HFF-Myc (cell line): ENCODE measurements around the gene FBXO2.

Source experiments
- DNase-seq: peaks from one replicate; pipeline ENCODE4 v3.0.0-alpha.2; 2011; ENCODE audit warnings: low read depth; ENCODE audit errors: extremely low read depth
- H3K4me3 ChIP-seq: replicated peaks from 2 replicates; pipeline ENCODE4 v1.5.1; 2011; ENCODE audit warnings: low read depth, mild to moderate bottlenecking, control low read depth, low read length
- TF ChIP-seq, protein P1 (sequence below): IDR thresholded peaks from 2 replicates; pipeline ENCODE4 v1.5.1; 2012; ENCODE audit warnings: mild to moderate bottlenecking, low read depth, low read length, control low read depth; ENCODE audit errors: missing control alignments

Gene FBXO2

DNA sequence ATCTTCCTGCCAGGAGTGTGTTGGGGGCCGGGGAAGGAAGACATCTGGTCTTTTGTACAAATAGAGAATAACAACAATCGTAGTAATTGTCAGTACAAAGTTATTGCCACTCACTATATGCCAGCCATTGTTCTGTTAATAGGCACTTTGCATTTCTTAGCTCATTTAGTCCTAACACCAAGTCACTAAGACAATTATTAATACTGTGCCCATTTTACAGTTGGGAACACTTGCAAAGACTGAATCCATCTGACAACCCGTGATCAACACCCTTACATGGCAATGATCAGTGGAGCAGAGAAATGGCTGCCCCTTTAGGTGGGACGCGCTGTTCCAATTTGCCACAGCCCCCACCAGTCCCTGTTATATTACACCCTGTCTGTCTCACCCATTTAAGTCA is 33.3 kb downstream of the FBXO2 start:
- DNase-seq: no peak
- TF ChIP-seq, protein P1, sequence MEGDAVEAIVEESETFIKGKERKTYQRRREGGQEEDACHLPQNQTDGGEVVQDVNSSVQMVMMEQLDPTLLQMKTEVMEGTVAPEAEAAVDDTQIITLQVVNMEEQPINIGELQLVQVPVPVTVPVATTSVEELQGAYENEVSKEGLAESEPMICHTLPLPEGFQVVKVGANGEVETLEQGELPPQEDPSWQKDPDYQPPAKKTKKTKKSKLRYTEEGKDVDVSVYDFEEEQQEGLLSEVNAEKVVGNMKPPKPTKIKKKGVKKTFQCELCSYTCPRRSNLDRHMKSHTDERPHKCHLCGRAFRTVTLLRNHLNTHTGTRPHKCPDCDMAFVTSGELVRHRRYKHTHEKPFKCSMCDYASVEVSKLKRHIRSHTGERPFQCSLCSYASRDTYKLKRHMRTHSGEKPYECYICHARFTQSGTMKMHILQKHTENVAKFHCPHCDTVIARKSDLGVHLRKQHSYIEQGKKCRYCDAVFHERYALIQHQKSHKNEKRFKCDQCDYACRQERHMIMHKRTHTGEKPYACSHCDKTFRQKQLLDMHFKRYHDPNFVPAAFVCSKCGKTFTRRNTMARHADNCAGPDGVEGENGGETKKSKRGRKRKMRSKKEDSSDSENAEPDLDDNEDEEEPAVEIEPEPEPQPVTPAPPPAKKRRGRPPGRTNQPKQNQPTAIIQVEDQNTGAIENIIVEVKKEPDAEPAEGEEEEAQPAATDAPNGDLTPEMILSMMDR: no peak

DNA sequence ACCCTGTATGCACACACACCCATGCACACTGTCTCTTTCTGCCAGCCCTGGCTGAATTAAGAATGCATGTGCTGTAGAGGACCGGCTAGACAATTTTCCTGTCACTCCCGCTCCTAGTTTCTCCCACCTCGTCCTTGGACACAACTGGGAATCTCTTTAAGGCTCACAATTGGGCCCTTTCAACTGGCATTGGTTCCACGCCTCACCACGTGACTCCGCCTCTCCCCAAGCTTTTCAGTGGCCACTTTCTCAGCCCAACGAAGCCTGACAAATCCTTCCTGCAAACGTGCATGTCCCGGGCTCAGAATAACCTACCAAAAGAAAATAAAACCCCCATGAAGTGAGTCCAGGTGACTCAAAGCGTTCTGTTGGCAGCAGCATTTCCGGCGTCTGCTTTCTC is 33.8 kb downstream of the FBXO2 start:
- DNase-seq: no peak
- H3K4me3 ChIP-seq: no peak overlapping the region
- TF ChIP-seq, protein P1: no peak

More for the DNA sequence above, 33.3 kb downstream of the FBXO2 start:
- H3K4me3 ChIP-seq: no peak overlapping the region

DNA sequence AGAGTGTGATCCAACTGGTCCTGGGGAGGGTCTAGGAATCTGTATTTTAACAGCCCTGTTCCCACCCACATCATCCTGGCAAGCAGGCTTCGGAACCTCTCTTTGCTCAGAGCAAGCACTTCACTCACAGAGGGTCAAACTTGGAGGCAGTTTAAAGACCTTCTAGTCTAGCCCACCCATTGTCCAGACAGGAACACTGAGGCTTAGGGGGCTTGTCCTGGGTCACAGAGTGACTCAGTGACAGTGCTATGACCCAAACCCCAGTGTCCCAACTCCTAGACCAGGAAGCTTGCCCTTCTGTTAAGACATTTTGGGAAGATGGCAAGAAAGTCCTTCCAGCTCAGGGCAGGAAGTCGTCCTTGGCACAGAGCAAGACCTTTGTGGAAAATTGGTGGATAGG is 36.5 kb downstream of the FBXO2 start:
- DNase-seq: no peak

DNA sequence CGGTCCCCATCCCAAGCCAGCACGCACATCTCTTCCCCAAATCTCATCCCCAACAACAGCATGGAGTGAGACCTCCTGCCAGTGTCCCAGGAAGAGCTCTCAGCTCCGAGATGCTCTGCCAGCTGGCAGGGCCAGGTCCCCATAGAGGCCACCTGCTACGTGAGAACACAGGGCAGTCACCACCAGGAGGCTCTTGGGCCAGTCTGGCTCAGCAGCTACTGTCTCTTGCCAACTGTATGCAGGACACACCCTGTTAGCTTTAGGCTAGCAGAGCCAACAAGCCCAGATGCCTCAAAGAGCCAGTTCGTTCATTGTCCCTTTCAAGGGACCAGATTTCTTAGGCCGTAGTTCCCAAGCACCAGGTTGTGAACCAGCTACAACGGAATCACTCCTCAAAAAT is 36.9 kb downstream of the FBXO2 start:
- TF ChIP-seq, protein P1: no peak
- DNase-seq: no peak
- no peak overlapping the region for H3K4me3 ChIP-seq

More for the DNA sequence above, 36.5 kb downstream of the FBXO2 start:
- TF ChIP-seq, protein P1: no peak
- H3K4me3 ChIP-seq: no peak overlapping the region

DNA sequence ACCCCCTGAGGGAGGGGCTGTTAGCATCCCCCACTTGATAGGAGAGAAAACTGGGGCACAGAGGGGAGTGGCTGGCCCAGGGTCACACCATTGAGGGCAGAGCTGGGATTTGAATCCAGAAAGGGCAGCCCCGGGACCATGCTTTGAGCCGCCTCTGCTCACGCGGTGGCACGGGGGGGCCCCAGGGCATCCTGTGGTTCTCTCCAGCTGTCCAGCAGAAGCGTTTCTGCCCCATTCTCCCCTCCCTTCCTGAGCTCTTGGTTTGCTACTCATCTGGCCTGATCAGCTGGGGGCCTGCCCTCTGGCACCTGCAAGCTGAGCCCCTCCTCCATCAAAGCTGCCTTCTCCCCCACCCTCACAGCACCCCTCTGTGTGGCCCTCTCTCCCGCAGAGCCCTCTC is 37.5 kb downstream of the FBXO2 start:
- TF ChIP-seq, protein P1: no peak
- no peak for DNase-seq

DNA sequence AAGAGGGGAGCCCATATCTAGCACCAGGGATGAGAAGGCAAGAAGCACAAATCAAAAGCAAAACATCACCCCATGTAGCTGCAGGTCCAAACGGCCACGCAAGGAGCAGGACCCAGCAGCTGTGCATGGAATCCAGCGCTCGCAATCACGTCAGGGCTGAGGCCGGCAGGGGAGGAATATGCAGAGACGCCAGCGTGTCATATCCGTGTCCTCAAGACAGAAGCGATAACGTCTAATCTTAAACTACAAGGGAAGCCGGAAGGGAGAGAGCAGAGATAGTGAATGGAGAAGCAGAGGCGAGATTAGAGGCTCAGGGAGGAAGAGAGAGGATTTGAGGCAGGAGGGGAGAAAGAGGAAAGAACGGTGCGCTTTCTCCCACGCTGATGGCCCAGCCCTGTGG is 39.1 kb downstream of the FBXO2 start:
- DNase-seq: no peak
- TF ChIP-seq, protein P1: no peak
- no peak overlapping the region for H3K4me3 ChIP-seq

More for the DNA sequence above, 37.5 kb downstream of the FBXO2 start:
- H3K4me3 ChIP-seq: no peak overlapping the region

DNA sequence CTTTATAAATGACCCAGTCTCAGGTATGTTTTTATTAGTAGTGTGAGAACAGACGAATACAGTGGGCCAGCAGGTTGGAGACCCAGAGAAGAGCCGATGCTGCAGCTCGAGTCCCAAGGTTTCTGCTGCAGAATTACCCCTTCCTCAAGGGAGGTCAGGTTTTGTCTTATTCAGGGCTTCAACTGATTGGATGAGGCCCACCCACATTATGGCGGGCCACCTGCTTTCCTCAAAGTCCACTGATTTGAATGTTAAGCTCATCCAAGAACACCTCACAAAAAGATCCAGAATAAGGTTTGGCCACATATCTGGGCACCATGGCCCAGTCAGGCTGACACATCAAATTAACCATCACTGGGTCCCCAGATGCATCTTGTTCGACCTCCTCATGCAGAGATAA is 40.9 kb downstream of the FBXO2 start:
- DNase-seq: no peak
- H3K4me3 ChIP-seq: no peak overlapping the region
- TF ChIP-seq, protein P1: no peak
